Measurements from ENCODE around the gene ZNF124. TPM values are rescaled to one million over a fixed set of nuclear protein-coding genes. Genes with fewer than 3 reads are reported as not detected.

The ZNF124 gene
- total and polyA plus RNA-seq, 12 donors, result 0.51 to 13.5 (median 10.0) TPM

DNA sequence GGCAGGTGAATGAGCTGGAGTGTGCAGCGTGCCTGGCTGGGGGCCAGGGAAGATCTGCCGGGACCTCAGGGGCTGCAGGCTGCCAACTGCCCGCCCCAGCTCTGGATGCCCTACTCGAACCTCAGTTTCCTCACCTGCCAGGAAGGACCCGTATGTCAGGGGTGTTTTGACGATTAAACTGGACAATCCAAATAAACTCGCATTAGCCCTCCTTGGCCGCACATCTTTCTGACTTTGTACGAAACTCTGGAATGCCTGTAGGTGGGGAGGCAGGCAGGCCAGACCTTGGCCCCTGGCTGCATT lies 59.4 kb downstream of the ZNF124 start:
- DNase-seq, result no peak
- peak overlapping the region in 7 of 10 donors; percentile 79 to 89 (median 84) for H3K27ac ChIP-seq

DNA sequence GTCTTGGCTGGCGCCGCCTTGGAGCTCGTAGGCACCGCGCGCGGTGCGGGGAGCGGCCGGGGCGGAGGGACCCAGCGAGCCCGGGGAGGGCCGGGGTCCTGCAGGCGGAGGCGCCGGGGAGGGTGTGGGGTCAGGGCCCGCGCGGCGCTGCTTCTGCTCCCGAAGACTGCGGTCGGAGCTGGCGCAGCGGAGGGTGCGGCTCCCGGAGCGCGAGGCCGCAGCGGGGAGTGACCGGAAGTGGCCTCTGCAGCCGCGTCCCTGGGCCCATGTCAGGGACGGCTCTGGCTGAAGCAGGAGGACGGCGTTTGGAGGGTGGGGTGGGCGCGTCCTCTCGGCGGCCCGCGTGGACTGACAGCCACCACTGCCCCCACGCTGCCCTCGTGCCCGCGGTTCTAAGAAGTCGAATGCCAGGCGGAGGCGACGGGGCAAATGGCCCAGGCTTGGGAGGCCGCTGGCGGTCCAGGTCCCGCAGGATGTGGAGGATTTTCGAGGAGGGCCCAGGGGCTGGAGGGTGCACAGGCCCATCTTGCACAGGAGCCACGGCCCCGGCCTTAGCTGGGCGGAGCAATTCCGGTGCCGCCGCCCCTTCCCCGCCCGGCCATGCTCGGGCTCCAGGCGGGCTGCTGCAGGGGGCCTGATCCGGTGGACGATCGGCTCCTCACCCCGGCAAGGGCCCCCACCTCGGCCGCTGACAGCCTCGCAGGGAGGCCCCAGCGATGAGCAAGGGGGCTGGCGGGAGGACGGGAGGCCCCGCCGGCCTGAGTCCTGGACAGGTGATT lies 59.9 kb downstream of the ZNF124 start:
- intact Hi-C loops (cut with DNase I), result loop anchor here in 1 of 10 donors (5.0 kb wide), 1 partner anchor 35 kb away; the partner anchor contains the start of gene ZNF670
- H3K36me3 ChIP-seq, result no peaks in the 10 kb centered on the region
- DNase-seq, result peak; percentile 66 to 80
- TF ChIP-seq, protein P1, sequence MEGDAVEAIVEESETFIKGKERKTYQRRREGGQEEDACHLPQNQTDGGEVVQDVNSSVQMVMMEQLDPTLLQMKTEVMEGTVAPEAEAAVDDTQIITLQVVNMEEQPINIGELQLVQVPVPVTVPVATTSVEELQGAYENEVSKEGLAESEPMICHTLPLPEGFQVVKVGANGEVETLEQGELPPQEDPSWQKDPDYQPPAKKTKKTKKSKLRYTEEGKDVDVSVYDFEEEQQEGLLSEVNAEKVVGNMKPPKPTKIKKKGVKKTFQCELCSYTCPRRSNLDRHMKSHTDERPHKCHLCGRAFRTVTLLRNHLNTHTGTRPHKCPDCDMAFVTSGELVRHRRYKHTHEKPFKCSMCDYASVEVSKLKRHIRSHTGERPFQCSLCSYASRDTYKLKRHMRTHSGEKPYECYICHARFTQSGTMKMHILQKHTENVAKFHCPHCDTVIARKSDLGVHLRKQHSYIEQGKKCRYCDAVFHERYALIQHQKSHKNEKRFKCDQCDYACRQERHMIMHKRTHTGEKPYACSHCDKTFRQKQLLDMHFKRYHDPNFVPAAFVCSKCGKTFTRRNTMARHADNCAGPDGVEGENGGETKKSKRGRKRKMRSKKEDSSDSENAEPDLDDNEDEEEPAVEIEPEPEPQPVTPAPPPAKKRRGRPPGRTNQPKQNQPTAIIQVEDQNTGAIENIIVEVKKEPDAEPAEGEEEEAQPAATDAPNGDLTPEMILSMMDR (IDR thresholded peaks at IDR 0.05), result no peak
- no peaks in the 10 kb centered on the region for H3K9me3 ChIP-seq
- H3K27me3 ChIP-seq, result peaks cover 0 to 36% (median 0%) of the 10 kb centered on the region in 7 donors
- peak overlapping the region; percentile 65 to 86 (median 72) for H3K4me3 ChIP-seq
- 3 to 4% methylated on average over 74 to 78 of the region's 78 CpGs for WGBS, 2 donors
- H3K27ac ChIP-seq, result peak overlapping the region; percentile 13 to 89 (median 81)
- H3K4me1 ChIP-seq, result peaks cover 3 to 20% (median 15%) of the 10 kb centered on the region in 9 donors
- ATAC-seq, result peak; percentile 88 to 95 (median 93)

More for the DNA sequence above, 59.4 kb downstream of the ZNF124 start:
- H3K4me3 ChIP-seq, result peak overlapping the region; percentile 65 to 86 (median 72)
- TF ChIP-seq, protein P1 (IDR thresholded peaks at IDR 0.05), result no peak
- WGBS, 2 donors, result 52 to 63% methylated on average over 9 of the region's 9 CpGs
- peak in 1 of 8 donors; percentile 10 for ATAC-seq
- peaks cover 0 to 36% (median 0%) of the 10 kb centered on the region in 7 donors for H3K27me3 ChIP-seq
- H3K36me3 ChIP-seq, result no peaks in the 10 kb centered on the region
- peaks cover 3 to 20% (median 15%) of the 10 kb centered on the region in 9 donors for H3K4me1 ChIP-seq
- intact Hi-C loops (cut with DNase I), result loop anchor here in 1 of 10 donors (5.0 kb wide), 1 partner anchor 35 kb away; the partner anchor contains the start of gene ZNF670
- no peaks in the 10 kb centered on the region for H3K9me3 ChIP-seq

DNA sequence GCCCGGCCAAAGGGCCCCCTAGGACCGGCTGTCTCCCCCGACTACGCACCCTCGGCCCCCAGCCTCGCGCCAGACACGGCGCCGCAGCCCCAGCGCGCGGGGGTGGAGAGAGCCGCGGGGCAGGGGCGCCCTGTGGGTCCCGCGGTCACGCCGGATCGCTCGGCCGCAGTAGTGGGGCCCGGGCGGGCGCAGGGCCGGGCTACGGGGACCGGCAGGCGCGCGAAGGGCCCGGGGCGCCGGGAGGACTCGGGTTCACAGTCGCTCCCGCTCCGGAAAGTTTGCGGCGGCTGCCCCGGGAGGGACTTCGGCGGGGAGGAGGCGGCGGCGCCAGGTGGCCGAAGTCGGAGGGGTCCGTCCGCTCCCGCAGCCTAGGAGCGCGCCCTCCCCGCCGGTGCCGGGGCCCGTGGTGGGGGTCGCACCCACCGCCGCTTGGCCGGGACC lies 60.5 kb downstream of the ZNF124 start:
- Histone ChIP-seq H3K4me1 (peaks cover 3 to 20% (median 15%) of the 10 kb centered on the region in 9 donors), H3K27ac (peak overlapping the region; percentile 13 to 89 (median 81)), H3K36me3 (no peaks in the 10 kb centered on the region), H3K27me3 (peaks cover 0 to 36% (median 0%) of the 10 kb centered on the region in 7 donors), H3K9me3 (no peaks in the 10 kb centered on the region), H3K4me3 (peak overlapping the region; percentile 65 to 86 (median 72))
- DNase-seq, result peak in 1 of 2 donors; percentile 39
- ATAC-seq, result peak in 7 of 8 donors; percentile 9 to 56 (median 40)
- TF ChIP-seq, protein P1 (IDR thresholded peaks at IDR 0.05), result no peak
- intact Hi-C loops (cut with DNase I), result loop anchor here in 1 of 10 donors (5.0 kb wide), 1 partner anchor 34 kb away; the partner anchor contains the start of gene ZNF670
- 1% methylated on average over 62 of the region's 62 CpGs for WGBS, 2 donors

DNA sequence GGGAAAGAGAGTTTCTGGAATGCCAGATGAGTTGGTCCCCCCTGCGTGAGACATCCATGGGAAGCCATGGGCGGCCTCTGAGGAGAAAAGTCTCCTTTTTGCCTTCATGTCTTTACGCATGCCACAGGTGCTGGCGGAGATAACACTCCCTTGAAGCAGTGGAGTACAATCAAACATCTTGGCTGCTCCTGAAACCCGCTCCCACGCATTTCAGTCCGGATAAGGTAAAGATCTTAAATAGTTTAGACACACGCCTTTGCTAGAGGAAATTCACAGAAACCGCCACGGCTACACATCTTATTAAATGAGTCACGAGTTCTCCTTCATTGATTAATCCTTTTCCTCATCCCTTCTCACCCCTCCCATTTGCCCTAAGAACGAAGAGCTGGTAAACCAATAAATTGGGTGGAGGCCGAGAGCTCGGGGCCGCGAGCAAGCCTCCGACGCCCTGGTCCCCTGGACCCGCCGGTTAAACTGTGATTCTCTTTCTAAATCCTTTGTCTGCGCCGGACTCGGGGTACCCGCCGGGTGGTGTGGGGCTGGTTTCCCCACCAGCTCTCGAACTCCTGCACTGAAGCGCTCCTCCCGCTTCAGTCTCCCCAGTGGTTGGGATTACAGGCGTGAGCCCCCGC lies 61.1 kb downstream of the ZNF124 start:
- H3K4me1 ChIP-seq, result peaks cover 3 to 20% (median 15%) of the 10 kb centered on the region in 9 donors
- ATAC-seq (peak in 1 of 8 donors; percentile 2), DNase-seq (no peak)
- intact Hi-C loops (cut with DNase I), result loop anchor here in 1 of 10 donors (5.0 kb wide), 1 partner anchor 33 kb away; the partner anchor contains the start of gene ZNF670
- peaks cover 0 to 36% (median 0%) of the 10 kb centered on the region in 7 donors for H3K27me3 ChIP-seq
- H3K36me3 ChIP-seq, result no peaks in the 10 kb centered on the region
- TF ChIP-seq, protein P1 (IDR thresholded peaks at IDR 0.05), result no peak
- H3K27ac ChIP-seq, result peak overlapping the region in 9 of 10 donors; percentile 74 to 89 (median 81)
- H3K9me3 ChIP-seq, result no peaks in the 10 kb centered on the region
- 22 to 23% methylated on average over 30 of the region's 30 CpGs for WGBS, 2 donors
- H3K4me3 ChIP-seq, result peak overlapping the region; percentile 65 to 86 (median 72)

Data from heart right ventricle (tissue), 16 donors.